Panc1 (cell line): Measurements from ENCODE around the gene ARRDC5. TPM values are rescaled to one million over a fixed set of nuclear protein-coding genes. Genes with fewer than 3 reads are reported as not detected.

Source experiments
- ATAC-seq: fragments of 200-7000 bp; cut with Tn5 transposase; 2 replicates; pipeline ENCODE4 v1.9.1; 2020; ENCODE audit warnings: mild to moderate bottlenecking, moderate library complexity
- BruUV-seq: library from RNA; stranded (reverse); fragments of 400-500 nt; replicated peaks from 2 replicates; lab custom pipeline; 2021; lab: Mats Ljungman, UMichigan
- CTCF ChIA-PET: fragments of 300-600 bp; sonication (Branson Sonifier 250); formaldehyde crosslinking; loops from one replicate; lab custom pipeline; 2022; ENCODE audit warnings: antibody characterized with exemption; lab: Charles Lee
- POLR2A ChIA-PET: fragments of 300-600 bp; sonication (Branson Sonifier 250); formaldehyde crosslinking; loops from one replicate; lab custom pipeline; 2022; ENCODE audit warnings: antibody characterized with exemption; lab: Charles Lee
- DNase-seq: peaks from one replicate; pipeline ENCODE4 v3.0.0-alpha.2; 2010; ENCODE audit warnings: low read depth, low spot score
- H3K27ac ChIP-seq: 2 replicates; pipeline ENCODE4 v1.5.1; 2011; ENCODE audit warnings: mild to moderate bottlenecking, low read length, inconsistent platforms
- H3K27me3 ChIP-seq: fragments of 200-500 bp; sonication (Bioruptor generic); 2 replicates; pipeline ENCODE4 v1.6.0; 2014; ENCODE audit warnings: low read length, inconsistent platforms; ENCODE audit not compliant: control insufficient read depth, insufficient read depth
- H3K36me3 ChIP-seq: fragments of 200-500 bp; sonication (Bioruptor generic); 2 replicates; pipeline ENCODE4 v1.5.1; 2014; ENCODE audit warnings: inconsistent platforms, mild to moderate bottlenecking, low read length, moderate library complexity; ENCODE audit not compliant: control insufficient read depth, insufficient read depth
- H3K4me1 ChIP-seq: 2 replicates; pipeline ENCODE4 v1.5.1; 2011; ENCODE audit warnings: inconsistent platforms, mild to moderate bottlenecking, low read length, moderate library complexity; ENCODE audit not compliant: control insufficient read depth, insufficient read depth
- H3K4me3 ChIP-seq, 2 experiments: 2 replicates each; pipeline ENCODE4 v1.5.1; 2011 to 2012; ENCODE audit warnings: low read depth in 2 of 2, low read length in 2 of 2, mild to moderate bottlenecking in 2 of 2, inconsistent platforms in 1 of 2, moderate library complexity in 1 of 2
- H3K9me3 ChIP-seq: fragments of 200-500 bp; sonication (Bioruptor generic); 2 replicates; pipeline ENCODE4 v1.5.1; 2014; ENCODE audit warnings: low read depth, mild to moderate bottlenecking, inconsistent platforms, low read length, moderate library complexity; ENCODE audit not compliant: control insufficient read depth, insufficient read depth
- CTCF ChIP-seq: fragments of 450-650 bp; IDR thresholded peaks from 2 replicates; pipeline ENCODE4 v1.5.1; 2017; ENCODE audit warnings: mild to moderate bottlenecking
- POLR2AphosphoS5 ChIP-seq: IDR thresholded peaks from 2 replicates; pipeline ENCODE4 v1.6.1; 2012; ENCODE audit warnings: mild to moderate bottlenecking, low read depth, low read length, moderate library complexity
- SIN3A ChIP-seq: IDR thresholded peaks from 2 replicates; pipeline ENCODE4 v1.6.1; 2012; ENCODE audit warnings: low read depth, mild to moderate bottlenecking, low read length, moderate library complexity, borderline replicate concordance; ENCODE audit not compliant: insufficient read depth
- TCF7L2 ChIP-seq: IDR thresholded peaks from 2 replicates; pipeline ENCODE4 v1.6.1; 2011; ENCODE audit warnings: mild to moderate bottlenecking, low read depth, low read length, inconsistent platforms
- in situ Hi-C: cut with HindIII; loops from 2 replicates; pipeline ENCODE4 v1.10.0; 2016; ENCODE audit warnings: low sequenced_read_pairs, low pct_unique_long_range_greater_than_20kb
- intact Hi-C: fragments of 100-400 bp; cut with micrococcal nuclease; formaldehyde crosslinking; loops from one replicate; pipeline ENCODE4 v1.10.0; 2022; ENCODE audit not compliant: unreplicated experiment
- total RNA-seq: library from RNA; stranded (reverse); gene quantifications from one replicate; pipeline ENCODE4 v1.2.1, GENCODE V29; 2021; ENCODE audit not compliant: unreplicated experiment
- TF ChIP-seq, protein P1 (sequence below), 2 experiments: IDR thresholded peaks; 2 replicates each; pipeline ENCODE4 v1.6.1; 2011 to 2012; ENCODE audit warnings: low read depth in 2 of 2, control low read depth in 1 of 2, low read length in 1 of 2, mild to moderate bottlenecking in 1 of 2, moderate library complexity in 1 of 2; ENCODE audit not compliant: insufficient read depth in 1 of 2

ARRDC5 gene
- total RNA-seq, 1 experiment from 2014 or later: not detected

GRCh38 chr19:4871711-4872110 lies 31.0 kb downstream of the ARRDC5 start:
- Histone ChIP-seq H3K27ac (no peak overlapping the region; the same call in 1 of the 2 replicates), H3K36me3 (no peaks in the 10 kb centered on the region), H3K4me1 (peaks cover 14% of the 10 kb centered on the region), H3K9me3 (no peaks in the 10 kb centered on the region), H3K27me3 (no peaks in the 10 kb centered on the region), H3K4me3 (no peak overlapping the region)
- in situ Hi-C loops (no loop called here), intact Hi-C loops (loop anchor here (1.0 to 5.0 kb wide), 2 partner anchors 41 to 161 kb away; no protein-coding TSS in a partner anchor)
- ATAC-seq (no peak), DNase-seq (no peak)
- no TSS peak for BruUV-seq
- ChIA-PET POLR2A (no interaction called here), CTCF (interaction anchor here (0.8 to 4.2 kb wide), 2 partner anchors 40 to 43 kb away, joined by 5 to 24 read pairs; no protein-coding TSS in a partner anchor)
- TF ChIP-seq CTCF: no peak
- TF ChIP-seq POLR2AphosphoS5: no peak
- TF ChIP-seq, protein P1, sequence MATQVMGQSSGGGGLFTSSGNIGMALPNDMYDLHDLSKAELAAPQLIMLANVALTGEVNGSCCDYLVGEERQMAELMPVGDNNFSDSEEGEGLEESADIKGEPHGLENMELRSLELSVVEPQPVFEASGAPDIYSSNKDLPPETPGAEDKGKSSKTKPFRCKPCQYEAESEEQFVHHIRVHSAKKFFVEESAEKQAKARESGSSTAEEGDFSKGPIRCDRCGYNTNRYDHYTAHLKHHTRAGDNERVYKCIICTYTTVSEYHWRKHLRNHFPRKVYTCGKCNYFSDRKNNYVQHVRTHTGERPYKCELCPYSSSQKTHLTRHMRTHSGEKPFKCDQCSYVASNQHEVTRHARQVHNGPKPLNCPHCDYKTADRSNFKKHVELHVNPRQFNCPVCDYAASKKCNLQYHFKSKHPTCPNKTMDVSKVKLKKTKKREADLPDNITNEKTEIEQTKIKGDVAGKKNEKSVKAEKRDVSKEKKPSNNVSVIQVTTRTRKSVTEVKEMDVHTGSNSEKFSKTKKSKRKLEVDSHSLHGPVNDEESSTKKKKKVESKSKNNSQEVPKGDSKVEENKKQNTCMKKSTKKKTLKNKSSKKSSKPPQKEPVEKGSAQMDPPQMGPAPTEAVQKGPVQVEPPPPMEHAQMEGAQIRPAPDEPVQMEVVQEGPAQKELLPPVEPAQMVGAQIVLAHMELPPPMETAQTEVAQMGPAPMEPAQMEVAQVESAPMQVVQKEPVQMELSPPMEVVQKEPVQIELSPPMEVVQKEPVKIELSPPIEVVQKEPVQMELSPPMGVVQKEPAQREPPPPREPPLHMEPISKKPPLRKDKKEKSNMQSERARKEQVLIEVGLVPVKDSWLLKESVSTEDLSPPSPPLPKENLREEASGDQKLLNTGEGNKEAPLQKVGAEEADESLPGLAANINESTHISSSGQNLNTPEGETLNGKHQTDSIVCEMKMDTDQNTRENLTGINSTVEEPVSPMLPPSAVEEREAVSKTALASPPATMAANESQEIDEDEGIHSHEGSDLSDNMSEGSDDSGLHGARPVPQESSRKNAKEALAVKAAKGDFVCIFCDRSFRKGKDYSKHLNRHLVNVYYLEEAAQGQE (IDR thresholded peaks at IDR 0.05; ENCODE audit: insufficient read depth in 1 of 2, low read depth in 2 of 2, low read length in 1 of 2): no peak
- no peak for TF ChIP-seq SIN3A
- no peak for TF ChIP-seq TCF7L2

DNA sequence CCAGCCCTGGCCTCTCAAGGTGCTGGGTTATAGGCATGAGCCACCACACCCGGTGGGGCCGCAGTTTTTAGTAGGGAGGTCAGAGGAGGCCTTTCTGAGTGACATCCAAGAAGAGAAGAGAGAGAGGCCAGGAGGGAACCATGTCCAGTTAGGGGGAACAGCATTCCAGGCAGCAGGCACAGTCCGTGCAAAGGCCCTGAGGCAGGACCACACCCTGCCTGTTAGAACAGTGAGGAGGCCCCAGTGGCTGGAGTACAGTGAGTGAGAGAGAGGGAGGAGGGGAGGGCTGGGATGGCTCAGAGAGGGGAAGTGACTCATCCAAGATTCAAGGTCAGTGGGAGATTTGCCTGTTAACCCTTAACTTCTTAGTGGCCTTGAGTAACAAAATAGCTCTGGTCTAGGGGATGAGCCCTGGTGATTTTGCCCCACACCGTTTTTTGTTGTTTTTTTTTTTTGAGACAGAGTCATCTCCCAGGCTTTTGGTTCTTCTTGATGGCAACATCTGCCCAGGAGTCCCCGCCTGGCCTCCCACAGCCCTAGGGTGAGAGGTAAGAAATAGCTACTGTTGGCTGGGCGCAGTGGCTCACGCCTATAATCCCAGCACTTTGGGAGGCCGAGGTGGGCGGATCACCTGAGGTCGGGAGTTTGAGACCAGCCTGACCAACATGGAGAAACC lies 32.5 kb downstream of the ARRDC5 start:
- POLR2A ChIA-PET: interaction anchor here (0.7 kb wide), 1 partner anchor 161 kb away, joined by 7 read pairs; no protein-coding TSS in a partner anchor
- intact Hi-C loops: loop anchor here (5.0 kb wide), 1 partner anchor 162 kb away; no protein-coding TSS in a partner anchor

More for the DNA sequence above, 32.5 kb downstream of the ARRDC5 start:
- Histone ChIP-seq H3K27me3 (no peaks in the 10 kb centered on the region), H3K4me1 (peaks cover 14% of the 10 kb centered on the region), H3K36me3 (no peaks in the 10 kb centered on the region; the same call in 1 of the 2 replicates), H3K4me3 (no peak overlapping the region), H3K9me3 (no peaks in the 10 kb centered on the region), H3K27ac (peak overlapping the region; percentile 74)
- CTCF ChIA-PET: interaction anchor here (0.7 to 4.2 kb wide), 4 partner anchors 11 to 61 kb away, joined by 3 to 24 read pairs (median 4); no protein-coding TSS in a partner anchor
- ATAC-seq (peak; percentile 86), DNase-seq (peak; percentile 92)
- in situ Hi-C loops: no loop called here
- TF ChIP-seq TCF7L2: no peak
- TF ChIP-seq POLR2AphosphoS5: 0 out of 2 replicates have a peak, but pooled peaks have one; percentile 46
- no TSS peak for BruUV-seq
